Measurements from ENCODE around the gene PHC3.
A peak's percentile ranks its signal among the peaks of the same experiment; 100 is the strongest.

PHC3 gene

GRCh38 chr3:170079536-170080165 lies 101.9 kb downstream of the PHC3 start:
- TF ChIP-seq YY1 (IDR thresholded peaks at IDR 0.05; ENCODE audit: low read depth) (no peak), MAX (IDR thresholded peaks at IDR 0.05) (no peak), ZBTB7A (IDR thresholded peaks at IDR 0.05; ENCODE audit: low read depth) (no peak), RAD21 (IDR thresholded peaks at IDR 0.05; ENCODE audit: low read depth) (no peak)

- no peak for TF ChIP-seq EP300 (IDR thresholded peaks at IDR 0.05; ENCODE audit: borderline replicate concordance)
- TF ChIP-seq RAD21 (IDR thresholded peaks at IDR 0.05; ENCODE audit: low read depth) = peak; percentile 24; the same call in 1 of the 2 replicates
Measured at GRCh38 chr3:170078620-170079281, 102.8 kb downstream of the PHC3 start.

- TF ChIP-seq NFIC (IDR thresholded peaks at IDR 0.05) (no peak), REST (IDR thresholded peaks at IDR 0.05; ENCODE audit: low read depth) (no peak)
Measured at GRCh38 chr3:170077361-170077760, 104.2 kb downstream of the PHC3 start.

GRCh38 chr3:170076715-170077238 lies 104.8 kb downstream of the PHC3 start:
- TF ChIP-seq USF1 (IDR thresholded peaks at IDR 0.05) (no peak), CREB1 (IDR thresholded peaks at IDR 0.05; ENCODE audit: low read depth) (no peak), MAX (IDR thresholded peaks at IDR 0.05) (no peak), ZBTB7A (IDR thresholded peaks at IDR 0.05; ENCODE audit: low read depth) (no peak), RAD21 (IDR thresholded peaks at IDR 0.05; ENCODE audit: low read depth) (no peak), NFIC (IDR thresholded peaks at IDR 0.05) (no peak), TEAD4 (IDR thresholded peaks at IDR 0.05) (no peak)

GRCh38 chr3:170075441-170076091 lies 106.0 kb downstream of the PHC3 start:
- TF ChIP-seq TEAD4 (IDR thresholded peaks at IDR 0.05) = no peak
- no peak for TF ChIP-seq TCF12 (IDR thresholded peaks at IDR 0.05; ENCODE audit: low read depth)
- TF ChIP-seq FOXM1 (IDR thresholded peaks at IDR 0.05; ENCODE audit: borderline replicate concordance, low read depth) = no peak
- TF ChIP-seq RAD21 (IDR thresholded peaks at IDR 0.05; ENCODE audit: low read depth) = no peak
- TF ChIP-seq ZBTB7A (IDR thresholded peaks at IDR 0.05; ENCODE audit: low read depth) = no peak
- TF ChIP-seq EGR1 (IDR thresholded peaks at IDR 0.05) = no peak
- TF ChIP-seq NFIC (IDR thresholded peaks at IDR 0.05) = no peak
- no peak for TF ChIP-seq EP300 (IDR thresholded peaks at IDR 0.05; ENCODE audit: borderline replicate concordance)
- no peak for TF ChIP-seq REST (IDR thresholded peaks at IDR 0.05; ENCODE audit: low read depth)
- TF ChIP-seq YY1 (IDR thresholded peaks at IDR 0.05; ENCODE audit: low read depth) = no peak
- no peak for TF ChIP-seq CEBPB (IDR thresholded peaks at IDR 0.05)
- TF ChIP-seq TAF1 (IDR thresholded peaks at IDR 0.05; ENCODE audit: low read depth) = no peak
- no peak for TF ChIP-seq CREB1 (IDR thresholded peaks at IDR 0.05; ENCODE audit: low read depth)
- TF ChIP-seq MAX (IDR thresholded peaks at IDR 0.05) = no peak
- TF ChIP-seq USF1 (IDR thresholded peaks at IDR 0.05) = no peak

- TF ChIP-seq REST (IDR thresholded peaks at IDR 0.05; ENCODE audit: low read depth) (no peak), TEAD4 (IDR thresholded peaks at IDR 0.05) (no peak), USF1 (IDR thresholded peaks at IDR 0.05) (no peak), MAX (IDR thresholded peaks at IDR 0.05) (no peak), RAD21 (IDR thresholded peaks at IDR 0.05; ENCODE audit: low read depth) (no peak), TAF1 (IDR thresholded peaks at IDR 0.05; ENCODE audit: low read depth) (no peak), YY1 (IDR thresholded peaks at IDR 0.05; ENCODE audit: low read depth) (no peak), CREB1 (IDR thresholded peaks at IDR 0.05; ENCODE audit: low read depth) (no peak), FOXM1 (IDR thresholded peaks at IDR 0.05; ENCODE audit: borderline replicate concordance, low read depth) (no peak), TCF12 (IDR thresholded peaks at IDR 0.05; ENCODE audit: low read depth) (no peak), CEBPB (IDR thresholded peaks at IDR 0.05) (no peak), EGR1 (IDR thresholded peaks at IDR 0.05) (no peak), ZBTB7A (IDR thresholded peaks at IDR 0.05; ENCODE audit: low read depth) (no peak), NFIC (IDR thresholded peaks at IDR 0.05) (no peak), EP300 (IDR thresholded peaks at IDR 0.05; ENCODE audit: borderline replicate concordance) (no peak)
Measured at GRCh38 chr3:170064108-170064507, 117.4 kb downstream of the PHC3 start.

All from Ishikawa (cell line).